Measurements from ENCODE around the gene GPC4.

The GPC4 gene

DNA sequence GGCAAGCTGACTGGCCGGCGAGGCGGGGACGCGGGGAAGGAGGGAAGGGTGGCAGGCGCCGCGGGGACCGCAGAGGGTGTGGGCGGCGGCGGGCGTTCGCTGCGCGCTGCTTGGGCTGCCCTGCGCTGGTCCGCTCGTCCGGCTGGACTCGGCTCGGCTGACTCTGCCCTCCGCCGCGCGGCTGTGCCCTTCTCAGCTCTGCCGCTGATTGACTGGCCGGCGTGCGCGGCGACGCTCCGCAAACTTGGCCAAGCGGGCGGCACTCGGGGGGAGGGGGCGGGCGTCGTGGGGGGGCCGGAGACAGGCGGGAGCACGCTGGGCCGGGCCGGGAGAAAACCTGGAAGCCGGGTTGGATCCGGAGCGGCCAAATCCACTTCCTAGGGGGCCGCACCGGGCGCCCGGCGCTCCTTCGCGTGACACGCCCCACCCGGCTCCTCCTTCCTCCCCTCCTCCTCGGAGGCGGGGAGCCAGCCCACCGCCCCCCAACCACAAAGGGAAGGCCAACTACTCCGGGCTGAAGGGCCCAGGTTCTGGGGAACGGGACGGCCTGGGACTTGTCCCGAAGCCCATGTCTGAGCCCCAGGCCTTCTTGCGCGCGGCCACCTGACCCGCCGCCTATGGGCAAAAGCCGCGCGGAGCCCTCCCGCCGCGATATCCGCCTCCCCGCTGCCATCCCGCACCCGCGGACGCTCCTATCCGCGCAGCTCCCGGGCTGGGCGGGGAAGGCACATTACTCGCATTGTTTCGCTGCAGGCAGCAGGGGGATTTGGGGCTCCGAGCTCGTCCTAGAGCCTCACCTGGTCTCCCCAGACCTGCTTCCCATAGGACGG lies at the start of gene GPC4:
TSS of gene GPC4 (minus strand) at position 214 of the 830 bp plus-strand sequence. CDS start 524 bp downstream, outside the sequence.
- DNase-seq (ENCODE audit: low spot score): peak; percentile 6

DNA sequence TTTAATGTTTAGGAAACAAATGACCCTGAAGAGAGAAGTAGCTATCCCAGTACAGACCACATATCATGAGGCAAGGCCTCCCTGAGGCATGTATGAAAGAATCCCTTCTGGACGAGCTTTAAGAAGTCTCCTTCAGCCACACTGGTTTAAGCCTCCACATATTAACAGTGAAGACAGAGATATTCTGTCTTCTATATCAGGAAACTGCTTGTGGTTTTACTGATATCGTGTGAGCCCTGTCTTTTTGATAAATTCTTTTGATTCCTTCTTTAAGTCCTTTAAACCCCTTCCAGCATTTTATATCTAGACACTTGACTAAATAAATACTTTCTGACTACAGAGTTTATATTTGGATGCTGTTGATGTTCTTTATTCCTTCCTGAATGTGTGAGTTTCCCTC lies 45.9 kb upstream of the GPC4 start:
- DNase-seq (ENCODE audit: low spot score): no peak

GRCh38 chrX:133454924-133455323 lies 39.6 kb upstream of the GPC4 start:
- DNase-seq (ENCODE audit: low spot score): no peak

DNA sequence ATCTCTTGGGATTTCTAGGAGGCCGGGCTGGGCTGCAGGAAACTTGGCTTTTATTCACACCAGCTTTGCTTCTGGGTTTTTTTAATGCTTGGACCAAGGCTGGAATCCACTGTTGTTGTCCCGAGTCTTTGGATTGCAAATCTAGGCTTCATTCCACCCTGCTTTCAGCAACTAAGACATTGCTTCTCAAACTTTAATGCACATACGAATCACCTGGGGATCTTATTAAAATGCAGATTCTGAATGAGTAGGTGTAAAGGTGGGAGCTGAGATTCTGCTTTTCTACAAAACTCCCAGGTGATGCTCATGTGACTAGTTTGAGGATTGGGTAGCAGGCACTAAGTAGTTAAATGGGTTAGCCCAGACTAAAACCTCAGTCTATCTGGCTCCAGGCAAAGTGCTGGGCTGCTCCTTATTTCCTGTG lies 39.2 kb upstream of the GPC4 start:
- no peak for DNase-seq (ENCODE audit: low spot score)

DNA sequence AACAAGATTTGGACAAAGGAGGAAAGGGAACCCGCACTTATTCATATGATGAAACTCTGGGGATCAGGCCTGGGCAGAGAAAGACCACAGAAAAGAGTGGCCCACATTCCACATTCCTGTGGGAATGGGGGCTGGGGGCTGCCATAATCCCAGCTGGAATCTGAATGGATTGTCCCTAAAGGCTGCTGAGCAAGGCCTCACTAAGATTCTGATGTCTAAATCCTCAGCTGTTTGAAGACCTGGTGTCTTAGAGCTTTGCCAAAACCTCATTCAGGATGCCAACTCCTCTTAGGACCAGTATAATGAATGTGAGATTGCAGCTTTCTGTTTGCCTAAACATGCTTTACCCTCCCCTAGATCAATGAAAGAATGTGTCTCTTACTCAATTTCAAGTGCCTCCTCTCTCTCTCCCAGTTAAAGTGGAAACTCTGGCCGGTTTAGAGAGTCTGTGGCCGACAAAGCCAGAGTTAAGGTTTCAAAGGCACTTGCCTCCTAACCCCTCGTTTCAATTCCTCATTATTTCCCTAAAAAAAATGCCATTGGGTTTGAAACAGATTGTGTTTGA lies 33.3 kb upstream of the GPC4 start:
- no peak for DNase-seq (ENCODE audit: low spot score)

DNA sequence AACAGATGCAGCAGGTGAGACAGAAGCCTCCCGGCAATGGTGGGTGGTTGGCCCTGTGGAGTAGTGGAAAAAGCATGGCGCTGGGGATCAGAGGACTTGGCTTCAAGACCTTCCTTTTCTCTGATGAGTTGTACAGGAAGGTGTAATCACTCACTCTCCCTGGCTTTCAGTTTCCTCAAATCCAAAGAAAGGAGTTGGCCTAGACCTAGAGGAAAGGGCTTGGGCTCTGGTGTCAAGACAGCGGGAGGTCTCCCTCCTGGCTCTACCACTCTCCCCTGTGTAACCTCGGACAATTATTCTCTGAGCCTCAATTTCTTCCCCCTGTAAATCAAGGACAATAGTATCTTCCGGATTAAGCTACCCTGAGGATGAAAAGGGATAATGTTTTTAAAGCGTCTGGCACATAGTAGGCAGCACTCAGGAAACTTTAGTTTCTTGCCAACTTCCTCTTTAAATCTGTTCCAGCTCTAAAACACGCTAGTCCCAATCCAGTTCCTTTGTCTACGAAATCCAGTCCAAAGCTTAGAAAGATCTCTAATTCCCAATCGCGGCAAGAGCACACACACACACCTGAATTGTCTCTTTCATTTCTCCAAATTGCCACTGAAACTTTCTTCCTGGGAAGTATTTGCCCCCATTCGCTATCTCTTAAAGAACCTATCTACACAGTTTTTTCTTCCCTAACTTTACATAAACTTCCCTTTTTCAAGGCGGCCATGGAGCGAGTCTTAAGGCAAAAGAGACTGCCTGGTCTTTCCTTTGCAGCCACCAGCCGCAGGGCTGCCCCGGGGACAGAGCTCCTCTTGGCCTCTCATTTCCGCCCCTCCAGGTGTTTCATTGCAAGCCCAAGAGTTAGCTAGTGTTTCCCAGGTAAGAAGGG lies 29.9 kb upstream of the GPC4 start:
- no peak for DNase-seq (ENCODE audit: low spot score)

DNA sequence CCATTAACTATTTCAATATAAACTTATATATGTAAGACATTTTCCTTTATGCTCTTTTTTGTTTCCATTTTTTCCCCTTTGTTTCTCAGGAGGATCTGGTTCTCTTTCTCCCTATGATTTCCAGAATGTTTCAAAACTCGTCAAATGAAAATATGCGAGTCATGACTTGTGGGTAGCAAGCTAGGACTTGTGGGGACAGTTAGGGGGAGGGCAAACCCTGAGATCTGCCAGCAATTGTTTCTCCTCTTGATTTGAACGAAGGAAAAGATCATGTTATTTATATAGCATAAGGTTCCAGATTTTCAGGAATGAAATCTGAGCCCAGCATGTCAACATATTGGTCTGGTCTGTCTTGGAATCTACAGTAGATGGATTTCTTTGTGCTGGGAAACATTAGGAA lies 28.9 kb upstream of the GPC4 start:
- DNase-seq (ENCODE audit: low spot score): no peak

DNA sequence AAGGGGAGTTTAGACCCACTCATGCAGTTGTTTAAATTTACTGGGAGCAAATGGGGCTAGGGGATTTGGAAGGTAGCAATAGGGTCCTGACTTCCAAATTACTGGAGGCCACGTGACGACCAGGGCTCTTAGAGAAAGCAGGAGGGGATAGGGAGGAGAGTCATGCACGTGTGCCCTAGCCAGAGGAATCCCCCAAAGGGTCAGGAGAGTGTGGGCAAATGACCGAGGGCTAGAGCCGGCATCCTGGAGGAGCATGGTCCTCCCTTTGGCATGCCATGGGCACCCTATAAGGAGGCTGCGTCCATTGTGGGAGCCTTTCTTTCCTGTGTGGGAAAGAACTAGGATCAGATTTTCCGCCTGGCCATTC lies 25.5 kb upstream of the GPC4 start:
- DNase-seq (ENCODE audit: low spot score): no peak

DNA sequence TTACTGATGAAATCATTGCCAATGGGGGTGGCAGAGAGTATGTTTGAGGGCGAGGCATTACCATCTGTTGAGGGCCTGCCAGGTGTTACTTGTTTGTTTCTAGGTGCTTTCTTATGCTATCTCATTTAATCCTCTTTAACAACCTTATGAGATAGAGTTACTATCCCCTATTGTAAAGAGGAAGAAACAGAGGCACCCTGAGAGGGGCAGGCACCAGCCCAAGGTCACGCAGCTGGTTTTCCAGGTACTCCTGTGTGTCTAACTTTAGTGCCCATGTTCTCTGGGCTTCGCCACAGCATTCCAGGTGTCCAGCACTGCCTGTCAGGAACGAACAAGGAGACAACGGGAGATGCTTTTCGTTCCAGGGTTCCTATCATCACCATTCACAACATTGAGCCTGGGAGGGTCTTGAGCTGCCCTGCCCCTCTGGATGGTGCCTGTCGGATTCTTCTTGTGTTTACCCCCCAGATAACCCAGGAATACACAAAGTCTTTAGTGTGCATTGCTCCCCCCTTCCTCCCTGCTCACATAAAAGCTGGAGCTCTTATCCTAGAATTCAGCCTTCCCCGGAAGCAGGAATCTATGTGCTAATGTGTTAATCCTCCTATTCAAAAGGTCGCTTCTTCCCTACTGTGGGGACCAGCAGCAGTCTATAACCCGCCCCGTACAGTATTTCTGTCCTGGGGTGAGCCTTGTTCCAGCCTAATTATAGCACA lies 24.9 kb upstream of the GPC4 start:
- no peak for DNase-seq (ENCODE audit: low spot score)

GRCh38 chrX:133437766-133438165 lies 22.5 kb upstream of the GPC4 start:
- no peak for DNase-seq (ENCODE audit: low spot score)

- no peak for DNase-seq (ENCODE audit: low spot score)
These were observed 22.1 kb upstream of the GPC4 start for GRCh38 chrX:133437356-133437755.

- no peak for DNase-seq (ENCODE audit: low spot score)
These were observed 20.3 kb upstream of the GPC4 start for GRCh38 chrX:133435544-133436124.

- DNase-seq (ENCODE audit: low spot score): no peak
These were observed 19.0 kb upstream of the GPC4 start for GRCh38 chrX:133434197-133434820.

GRCh38 chrX:133419911-133420310 lies 4.6 kb upstream of the GPC4 start:
- DNase-seq (ENCODE audit: low spot score): no peak

- no peak for DNase-seq (ENCODE audit: low spot score)
These were observed 3.3 kb upstream of the GPC4 start for GRCh38 chrX:133418588-133418987.

- no peak for DNase-seq (ENCODE audit: low spot score)
These were observed 2.1 kb upstream of the GPC4 start for GRCh38 chrX:133417364-133417763.

- no peak for DNase-seq (ENCODE audit: low spot score)
These were observed 648 bp downstream of the GPC4 start for GRCh38 chrX:133414406-133415275.

DNA sequence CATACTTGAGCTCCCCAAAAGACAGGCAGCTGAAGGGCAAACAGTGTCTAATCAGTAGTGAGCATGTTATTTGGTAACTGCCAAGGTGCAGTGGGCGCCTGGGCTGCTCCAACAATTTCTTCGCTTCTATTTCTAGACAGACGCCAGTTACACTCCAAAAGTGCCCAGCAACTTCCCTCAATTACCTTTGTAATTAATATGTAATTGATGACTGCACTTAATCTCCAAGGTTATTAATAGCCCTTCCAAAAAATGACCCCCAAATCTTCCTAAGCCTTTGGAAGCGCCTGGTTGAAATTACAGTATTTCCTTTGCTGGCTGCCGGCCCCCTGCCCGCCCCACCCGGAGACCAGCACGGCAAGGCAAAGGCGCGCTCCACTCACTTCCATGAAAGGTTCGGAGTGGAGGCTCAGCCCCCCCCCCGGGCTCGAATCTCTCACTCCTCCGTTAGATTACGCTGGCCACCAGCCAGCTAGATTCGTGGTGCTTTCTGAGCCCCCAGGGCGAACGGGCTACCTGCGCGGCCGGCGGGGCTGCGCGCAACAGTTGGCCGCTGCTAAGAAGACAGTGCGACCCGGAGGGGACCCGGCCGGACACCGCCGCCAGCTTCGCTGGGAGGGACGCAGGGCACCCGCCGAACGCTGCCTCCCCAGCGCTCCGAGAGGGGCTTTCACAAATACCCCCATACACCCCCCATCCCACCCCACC lies 1.9 kb downstream of the GPC4 start:
- DNase-seq (ENCODE audit: low spot score): no peak

- no peak for DNase-seq (ENCODE audit: low spot score)
These were observed 2.6 kb downstream of the GPC4 start for GRCh38 chrX:133412665-133413064.

GRCh38 chrX:133412246-133412645 lies 3.0 kb downstream of the GPC4 start:
- no peak for DNase-seq (ENCODE audit: low spot score)
